ENCODE measurements around the gene ELN. TPM values are rescaled to one million over a fixed set of nuclear protein-coding genes. Genes with fewer than 3 reads are reported as not detected.

ELN gene
- total RNA-seq, 1 donor from 2014 or later: 395 TPM

DNA sequence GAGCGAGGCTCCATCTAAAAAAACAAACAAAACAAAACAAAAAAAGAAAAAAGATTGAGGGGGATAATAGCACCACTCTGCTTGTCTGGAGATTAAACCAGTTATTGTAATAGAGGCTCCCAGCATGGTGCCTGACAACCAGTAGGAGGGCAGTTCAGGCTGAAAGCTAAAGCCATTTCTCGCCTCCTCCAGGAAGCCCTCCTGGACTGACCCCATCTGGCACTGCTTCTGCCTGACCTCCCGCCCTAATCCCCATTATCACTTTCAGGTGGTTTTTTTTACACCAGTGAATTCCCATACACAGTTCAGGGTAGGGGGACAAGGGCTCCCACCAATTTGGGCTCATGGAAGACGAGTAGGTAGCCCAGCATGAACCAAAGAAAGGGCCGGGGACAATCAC lies 8.8 kb upstream of the ELN start:
- Histone ChIP-seq H3K4me1 (peaks cover 13 to 35% of the 10 kb centered on the region in 2 donors), H3K36me3 (no peaks in the 10 kb centered on the region), H3K4me3 (no peak overlapping the region), H3K27ac (peak overlapping the region; percentile 45 to 98), H3K27me3 (no peaks in the 10 kb centered on the region), H3K9me3 (no peaks in the 10 kb centered on the region)
- TF ChIP-seq, protein P1, sequence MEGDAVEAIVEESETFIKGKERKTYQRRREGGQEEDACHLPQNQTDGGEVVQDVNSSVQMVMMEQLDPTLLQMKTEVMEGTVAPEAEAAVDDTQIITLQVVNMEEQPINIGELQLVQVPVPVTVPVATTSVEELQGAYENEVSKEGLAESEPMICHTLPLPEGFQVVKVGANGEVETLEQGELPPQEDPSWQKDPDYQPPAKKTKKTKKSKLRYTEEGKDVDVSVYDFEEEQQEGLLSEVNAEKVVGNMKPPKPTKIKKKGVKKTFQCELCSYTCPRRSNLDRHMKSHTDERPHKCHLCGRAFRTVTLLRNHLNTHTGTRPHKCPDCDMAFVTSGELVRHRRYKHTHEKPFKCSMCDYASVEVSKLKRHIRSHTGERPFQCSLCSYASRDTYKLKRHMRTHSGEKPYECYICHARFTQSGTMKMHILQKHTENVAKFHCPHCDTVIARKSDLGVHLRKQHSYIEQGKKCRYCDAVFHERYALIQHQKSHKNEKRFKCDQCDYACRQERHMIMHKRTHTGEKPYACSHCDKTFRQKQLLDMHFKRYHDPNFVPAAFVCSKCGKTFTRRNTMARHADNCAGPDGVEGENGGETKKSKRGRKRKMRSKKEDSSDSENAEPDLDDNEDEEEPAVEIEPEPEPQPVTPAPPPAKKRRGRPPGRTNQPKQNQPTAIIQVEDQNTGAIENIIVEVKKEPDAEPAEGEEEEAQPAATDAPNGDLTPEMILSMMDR (IDR thresholded peaks at IDR 0.05): no peak
- no peak for DNase-seq (ENCODE audit: low spot score in 2 of 2)
- intact Hi-C loops (cut with DNase I): no loop called here

GRCh38 chr7:74020390-74020789 lies 7.6 kb upstream of the ELN start:
- DNase-seq (ENCODE audit: low spot score in 2 of 2): no peak
- H3K4me1 ChIP-seq: peaks cover 18 to 38% of the 10 kb centered on the region in 2 donors
- H3K4me3 ChIP-seq: no peak overlapping the region
- intact Hi-C loops (cut with DNase I): no loop called here
- TF ChIP-seq, protein P1 (IDR thresholded peaks at IDR 0.05): no peak
- no peaks in the 10 kb centered on the region for H3K36me3 ChIP-seq
- no peaks in the 10 kb centered on the region for H3K27me3 ChIP-seq
- H3K27ac ChIP-seq: peak overlapping the region; percentile 45 to 98
- no peaks in the 10 kb centered on the region for H3K9me3 ChIP-seq

- no peak for DNase-seq (ENCODE audit: low spot score in 2 of 2)
- no peaks in the 10 kb centered on the region for H3K27me3 ChIP-seq
- intact Hi-C loops (cut with DNase I): loop anchor here (2.0 kb wide), 1 partner anchor 29 kb away; no protein-coding TSS in a partner anchor
- H3K36me3 ChIP-seq: no peaks in the 10 kb centered on the region
- TF ChIP-seq, protein P1 (IDR thresholded peaks at IDR 0.05): no peak
- H3K27ac ChIP-seq: peak overlapping the region; percentile 93 to 98
- H3K9me3 ChIP-seq: no peaks in the 10 kb centered on the region
- H3K4me1 ChIP-seq: peaks cover 21 to 52% of the 10 kb centered on the region in 2 donors
- no peak overlapping the region for H3K4me3 ChIP-seq
Observed at GRCh38 chr7:74021546-74022320, 6.2 kb upstream of the ELN start.

- Histone ChIP-seq H3K36me3 (no peaks in the 10 kb centered on the region), H3K4me3 (peak overlapping the region in 1 of 2 donors; percentile 26), H3K4me1 (peaks cover 21 to 60% of the 10 kb centered on the region in 2 donors), H3K27me3 (no peaks in the 10 kb centered on the region), H3K9me3 (no peaks in the 10 kb centered on the region), H3K27ac (peak overlapping the region; percentile 93 to 98)
- no peak for DNase-seq (ENCODE audit: low spot score in 2 of 2)
- TF ChIP-seq, protein P1 (IDR thresholded peaks at IDR 0.05): no peak
- intact Hi-C loops (cut with DNase I): loop anchor here (2.0 kb wide), 1 partner anchor 30 kb away; no protein-coding TSS in a partner anchor
Observed at GRCh38 chr7:74022507-74022906, 5.5 kb upstream of the ELN start.

DNA sequence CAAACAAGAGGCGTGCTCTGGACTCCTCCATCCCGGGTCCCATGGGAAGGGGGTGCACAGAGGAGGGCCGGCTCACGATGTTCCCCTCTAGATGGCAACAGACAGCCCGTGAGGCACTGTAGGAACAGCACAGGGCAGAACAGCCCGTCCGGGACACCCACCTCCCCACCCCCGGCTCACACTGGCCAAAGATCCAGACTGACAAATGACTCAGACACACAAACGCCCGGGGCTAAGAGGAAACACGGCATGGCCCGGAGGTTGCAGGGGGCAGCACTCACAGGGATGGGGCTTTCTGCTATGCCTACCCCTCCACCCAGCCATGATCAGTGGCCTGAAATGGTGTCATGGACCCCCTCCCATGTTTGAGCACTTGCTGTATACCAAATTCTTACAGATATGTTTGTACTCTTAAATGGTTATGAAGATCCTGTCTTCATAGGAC lies 4.9 kb upstream of the ELN start:
- Histone ChIP-seq H3K4me3 (peak overlapping the region; percentile 4 to 29), H3K27ac (peak overlapping the region; percentile 93 to 98), H3K9me3 (no peaks in the 10 kb centered on the region), H3K36me3 (no peaks in the 10 kb centered on the region), H3K4me1 (peaks cover 21 to 60% of the 10 kb centered on the region in 2 donors), H3K27me3 (no peaks in the 10 kb centered on the region)
- peak; percentile 88 to 97 for DNase-seq (ENCODE audit: low spot score in 2 of 2)
- TF ChIP-seq, protein P1 (IDR thresholded peaks at IDR 0.05): peak in 2 of 3 experiments; percentile 20 to 30
- intact Hi-C loops (cut with DNase I): loop anchor here (1.0 to 2.0 kb wide), 2 partner anchors 21 to 30 kb away; no protein-coding TSS in a partner anchor
